Ishikawa (cell line): ENCODE data around the gene CMAS.

ENCODE experiments used
- CREB1 ChIP-seq: IDR thresholded peaks from 2 replicates; pipeline ENCODE4 v1.6.1; 2012; ENCODE audit warnings: low read depth
- EP300 ChIP-seq: IDR thresholded peaks from 2 replicates; pipeline ENCODE4 v1.6.1; 2012; ENCODE audit warnings: borderline replicate concordance
- RAD21 ChIP-seq: IDR thresholded peaks from 2 replicates; pipeline ENCODE4 v1.6.1; 2012; ENCODE audit warnings: low read depth
- TAF1 ChIP-seq: IDR thresholded peaks from 2 replicates; pipeline ENCODE4 v1.6.1; 2012; ENCODE audit warnings: low read depth, mild to moderate bottlenecking
- YY1 ChIP-seq: IDR thresholded peaks from 2 replicates; pipeline ENCODE4 v1.6.1; 2012; ENCODE audit warnings: low read depth

DNA sequence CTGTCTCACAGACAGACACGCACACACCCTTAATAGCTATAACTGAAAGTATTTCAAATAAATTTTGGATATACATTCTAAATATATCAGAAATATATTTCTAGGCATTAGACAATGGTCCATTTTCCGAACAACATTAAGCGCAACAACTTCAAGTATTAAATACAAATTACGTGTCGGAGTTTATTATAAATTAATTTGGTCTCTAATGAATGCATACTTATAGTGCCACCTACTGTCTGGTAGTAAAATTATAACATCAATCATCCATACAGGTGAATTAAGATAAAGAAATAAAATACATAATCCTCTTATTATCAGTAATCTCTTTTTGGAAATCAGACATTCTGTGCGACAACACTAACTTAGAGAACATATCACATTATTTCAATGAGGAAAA lies 27.2 kb upstream of the CMAS start:
- TF ChIP-seq RAD21: peak; percentile 48
- TF ChIP-seq YY1: no peak
- no peak for TF ChIP-seq CREB1
- no peak for TF ChIP-seq EP300
- TF ChIP-seq TAF1: no peak
